T-helper 2 cell (primary cell): Measurements from ENCODE around the gene PPTC7.
A peak's percentile ranks its signal among the peaks of the same experiment; 100 is the strongest.
"Not testable (repeated sequence)": the region's sequence is repeated elsewhere in the genome, so short reads cannot be mapped to it uniquely, and the experiment has no call there.

Source experiments
- DNase-seq, 5 experiments: peaks; one replicate each; pipeline versions ENCODE4 v3.0.0 to v3.0.0-alpha.2; 2012 to 2022
- total RNA-seq, 2 donors: gene quantifications; one replicate each; lab custom pipeline; 2026; lab: John Stamatoyannopoulos, UW

Gene PPTC7, protein sequence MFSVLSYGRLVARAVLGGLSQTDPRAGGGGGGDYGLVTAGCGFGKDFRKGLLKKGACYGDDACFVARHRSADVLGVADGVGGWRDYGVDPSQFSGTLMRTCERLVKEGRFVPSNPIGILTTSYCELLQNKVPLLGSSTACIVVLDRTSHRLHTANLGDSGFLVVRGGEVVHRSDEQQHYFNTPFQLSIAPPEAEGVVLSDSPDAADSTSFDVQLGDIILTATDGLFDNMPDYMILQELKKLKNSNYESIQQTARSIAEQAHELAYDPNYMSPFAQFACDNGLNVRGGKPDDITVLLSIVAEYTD
- total RNA-seq = 52.7 to 72.6 reads per million in 2 donors

DNA sequence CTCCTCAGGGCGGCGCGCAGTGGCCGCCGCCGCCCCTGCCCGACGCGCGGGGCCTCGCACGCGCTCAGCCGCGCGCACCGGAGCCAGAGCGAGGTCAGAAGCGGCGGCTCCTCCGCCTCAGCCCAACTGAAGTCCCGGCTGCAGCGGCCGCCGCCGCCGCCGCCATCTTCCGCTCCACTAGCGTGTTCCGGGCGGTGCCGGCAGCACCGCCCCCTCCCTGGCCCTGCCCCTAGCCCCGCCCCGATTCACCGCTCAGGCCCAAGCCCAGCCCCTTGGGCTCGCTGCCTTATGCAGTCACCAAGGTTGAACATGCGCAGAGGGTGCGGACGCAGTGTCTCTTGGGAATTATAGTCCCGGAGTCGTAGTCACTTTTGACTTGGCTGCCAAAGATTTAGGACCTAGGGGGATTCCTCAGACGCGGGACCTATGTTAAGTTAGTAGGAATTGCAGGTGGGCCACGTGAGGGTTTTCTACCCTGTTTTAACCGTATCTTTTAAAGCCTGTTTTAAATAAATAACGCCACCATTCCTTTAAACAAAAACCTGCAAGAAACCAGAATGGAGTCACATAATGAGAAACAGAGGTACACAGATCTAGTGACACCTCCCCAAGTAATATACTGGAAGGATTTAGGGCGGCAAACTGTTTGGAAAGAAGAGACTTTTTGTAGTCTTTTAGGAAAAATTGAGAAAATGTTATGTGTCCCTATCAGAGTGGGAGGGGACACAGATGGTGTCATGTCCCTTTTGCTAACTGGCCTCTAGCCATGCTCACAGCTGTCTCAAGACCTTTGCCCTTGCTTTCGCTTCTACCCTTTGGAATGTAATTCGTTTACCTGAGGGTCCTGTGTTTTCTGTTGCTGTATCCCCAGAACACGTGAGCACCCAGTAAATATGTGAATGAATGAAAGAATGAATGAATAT lies at the start of gene PPTC7:
PPTC7 (minus strand) TSS at position 182 of the 923 bp plus-strand sequence. CDS start 287 bp downstream, outside the sequence.
- DNase-seq = peak; percentile 89 to 96 (median 96)

DNA sequence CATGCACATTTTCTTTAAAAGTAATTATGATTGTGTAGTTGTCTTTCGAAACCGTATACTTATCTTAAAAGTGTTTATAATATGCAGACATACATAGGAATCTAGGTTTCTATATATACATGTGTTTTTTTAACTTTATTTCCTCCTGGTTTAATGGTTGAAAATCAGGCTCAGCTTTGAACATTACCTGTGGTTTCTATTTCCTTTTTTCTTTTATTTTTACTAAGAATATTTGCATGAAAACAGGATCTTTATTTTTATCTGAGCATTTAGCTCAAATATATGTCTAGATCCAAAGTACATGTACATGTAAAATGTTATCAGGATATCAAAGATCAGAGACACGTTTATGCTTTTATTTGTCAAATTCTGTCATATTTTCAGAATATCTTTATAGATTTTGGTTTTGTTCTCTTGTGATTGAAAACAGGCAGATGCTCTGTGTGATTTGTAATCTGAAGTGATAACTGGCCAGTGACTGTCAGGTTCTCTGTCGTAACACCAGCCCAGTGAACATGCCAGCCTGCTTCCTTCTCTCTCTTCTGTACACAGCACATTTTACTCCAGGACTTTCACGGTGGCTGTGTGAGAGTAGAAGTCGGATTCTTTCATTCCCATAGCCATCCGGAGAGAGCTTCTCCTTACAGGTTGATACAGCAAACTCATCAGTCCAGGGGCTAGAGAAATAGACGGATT lies 44.5 kb upstream of the PPTC7 start:
- DNase-seq = no peak

DNA sequence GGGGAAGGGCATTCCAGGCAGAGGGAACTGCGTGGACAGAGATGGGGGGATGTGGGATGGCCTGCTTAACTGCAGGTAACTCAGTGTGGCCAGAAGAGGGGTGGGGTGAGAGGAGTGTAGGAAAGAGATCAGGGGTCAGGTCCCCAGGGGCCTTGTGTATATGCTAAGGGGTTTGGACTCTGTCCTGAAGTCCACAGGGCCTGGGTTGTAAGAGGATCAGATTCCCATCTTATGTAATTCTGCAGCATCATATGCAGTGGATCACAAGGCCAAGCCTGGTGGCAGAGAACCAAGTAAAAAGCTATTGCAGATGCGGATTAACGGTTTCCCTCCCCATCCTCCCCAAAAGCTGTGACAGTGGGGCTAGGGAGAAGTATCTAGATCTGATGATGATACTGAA lies 39.5 kb upstream of the PPTC7 start:
- no peak for DNase-seq

DNA sequence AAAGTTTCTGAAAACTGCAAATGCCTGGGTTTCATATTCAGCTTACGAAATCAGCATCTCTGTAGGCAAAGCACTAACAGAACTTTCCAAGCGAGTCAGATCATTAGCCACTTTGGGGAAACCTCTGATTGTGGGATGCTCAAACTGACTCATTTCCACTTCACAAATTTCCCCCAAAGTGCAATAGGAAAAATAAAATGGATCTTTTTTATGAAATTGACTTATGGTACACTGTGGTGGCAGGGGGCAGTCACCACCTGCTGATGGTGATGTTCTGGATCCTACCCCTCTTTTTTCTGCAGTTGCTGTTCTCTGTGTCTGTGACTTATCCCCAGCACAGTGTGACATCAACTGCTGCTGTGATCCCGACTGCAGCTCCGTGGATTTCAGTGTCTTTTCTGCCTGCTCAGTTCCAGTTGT lies 36.4 kb upstream of the PPTC7 start:
- peak in 2 of 5 experiments; percentile 10 to 67 for DNase-seq

DNA sequence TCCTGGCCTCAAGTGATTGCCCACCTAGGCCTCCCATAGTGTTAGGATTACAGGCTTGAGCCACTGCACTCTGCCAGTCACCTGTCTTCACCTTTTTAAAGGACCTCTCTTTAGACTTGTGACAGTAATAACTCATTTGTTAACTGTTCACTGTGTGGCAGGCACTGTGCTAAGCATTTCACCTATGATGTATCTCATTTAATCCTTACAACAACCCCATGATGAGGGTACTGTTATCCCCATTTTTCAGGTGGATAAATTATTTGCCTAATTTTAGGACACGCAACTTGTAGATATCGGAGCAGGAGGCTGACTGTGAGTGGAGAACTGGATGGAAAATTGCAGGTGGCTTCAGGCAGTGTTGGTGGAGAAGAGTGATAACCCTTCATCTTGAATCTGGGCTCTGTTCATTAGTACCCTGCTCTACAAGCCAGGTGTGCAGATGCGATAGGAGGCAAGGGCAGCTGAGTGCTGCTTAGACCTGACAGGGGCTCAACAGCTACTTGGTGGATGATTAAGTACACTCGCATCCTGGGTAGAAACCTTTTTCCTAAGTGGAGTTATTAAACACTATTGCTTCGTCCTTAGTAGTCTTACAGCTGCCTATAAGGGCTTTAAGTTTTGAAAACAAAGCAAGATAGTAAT lies 33.5 kb upstream of the PPTC7 start:
- DNase-seq = no peak

DNA sequence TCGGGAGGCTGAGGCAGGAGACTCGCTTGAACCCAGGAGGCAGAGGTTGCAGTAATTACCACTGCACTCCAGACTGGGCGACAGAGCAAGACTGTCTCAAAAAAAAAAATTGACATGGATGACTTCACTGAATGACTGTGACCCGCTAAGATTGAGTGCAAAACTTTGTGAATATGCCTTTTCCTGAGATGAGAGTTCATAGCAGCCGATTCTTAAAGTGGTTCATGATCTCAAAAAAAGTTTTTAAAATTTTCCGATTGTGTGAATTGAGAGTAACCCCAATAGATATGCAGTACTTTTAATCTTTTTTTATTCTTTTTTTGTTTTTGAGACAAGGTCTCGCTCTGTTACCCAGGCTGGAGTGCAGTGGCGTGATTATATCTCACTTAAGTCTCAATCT lies 32.1 kb upstream of the PPTC7 start:
- peak in 1 of 5 experiments; percentile 22 for DNase-seq

DNA sequence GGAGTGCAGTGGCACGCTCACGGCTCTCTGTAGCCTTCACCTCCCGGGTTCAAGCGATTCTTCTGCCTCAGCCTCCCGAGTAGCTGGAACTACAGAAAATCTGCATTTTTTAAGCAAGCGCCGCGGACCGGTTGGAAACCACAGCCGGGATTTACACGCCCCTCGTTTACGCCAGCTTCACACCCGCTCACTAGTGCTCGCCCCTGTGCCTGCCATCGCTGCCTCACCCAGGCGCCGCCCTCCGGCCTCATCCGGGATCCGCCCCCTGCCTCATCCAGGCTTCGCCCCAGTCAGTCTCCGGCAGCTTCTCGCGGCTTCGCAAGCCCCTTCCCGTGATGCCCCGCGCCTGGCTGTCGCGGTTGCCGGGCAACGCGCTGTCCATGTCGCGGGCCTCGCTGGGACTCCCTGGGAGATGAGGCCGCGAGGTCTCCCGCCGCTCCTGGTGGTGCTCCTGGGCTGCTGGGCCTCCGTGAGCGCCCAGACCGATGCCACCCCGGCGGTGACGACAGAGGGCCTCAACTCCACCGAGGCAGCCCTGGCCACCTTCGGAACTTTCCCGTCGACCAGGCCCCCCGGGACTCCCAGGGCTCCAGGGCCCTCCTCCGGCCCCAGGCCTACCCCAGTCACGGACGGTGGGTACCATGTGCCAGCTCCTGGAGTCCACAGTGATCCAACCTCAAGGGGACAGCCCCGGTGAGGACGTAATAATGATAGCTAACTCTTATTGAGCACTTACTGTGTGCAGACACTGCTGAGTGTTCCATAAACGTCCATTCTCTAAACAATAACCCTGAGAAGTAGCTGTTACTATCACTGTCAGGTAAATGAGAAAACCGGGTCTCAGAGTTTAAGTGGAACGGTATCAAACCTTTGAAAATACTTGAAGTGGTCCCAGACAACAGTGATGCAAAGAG lies 30.9 kb upstream of the PPTC7 start, which contains the start of gene TCTN1:
TCTN1 (plus strand) TSS at position 359 of the 914 bp plus-strand sequence; CDS start at position 413, 54 bp downstream.
- peak; percentile 88 to 97 (median 94) for DNase-seq

DNA sequence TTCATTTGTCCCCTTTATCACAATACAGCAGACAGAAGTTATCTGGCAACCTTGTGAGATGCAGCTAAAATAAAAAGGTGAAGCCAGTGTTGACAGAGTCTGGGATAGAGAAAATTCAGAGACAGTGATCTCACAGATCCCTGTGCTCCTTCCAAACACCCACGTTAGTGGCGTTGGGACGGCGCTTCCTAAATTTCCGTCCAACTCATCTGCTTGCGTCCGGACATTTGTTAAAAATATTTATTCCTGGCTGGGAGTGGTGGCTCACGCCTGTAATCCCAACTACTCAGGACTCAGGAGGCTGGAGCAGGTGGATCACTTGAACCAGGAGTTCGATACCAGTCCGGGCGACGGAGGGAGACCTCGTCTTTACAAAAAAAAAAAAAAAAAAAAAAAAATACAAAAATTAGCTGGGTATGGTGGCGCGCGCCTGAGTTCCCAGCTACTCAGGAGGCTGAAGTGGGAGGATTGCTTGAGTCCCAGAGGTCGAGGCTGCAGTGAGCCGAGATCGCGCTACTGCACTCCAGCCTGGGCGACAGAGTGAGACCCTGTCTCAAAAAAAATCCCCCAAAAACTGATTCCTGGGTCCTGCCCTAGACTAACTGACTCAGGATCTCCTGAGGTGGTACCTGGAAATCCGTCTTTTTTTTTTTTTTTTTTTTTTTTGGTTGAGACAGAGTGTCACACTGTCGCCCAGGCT lies 30.1 kb upstream of the PPTC7 start:
- no peak for DNase-seq

DNA sequence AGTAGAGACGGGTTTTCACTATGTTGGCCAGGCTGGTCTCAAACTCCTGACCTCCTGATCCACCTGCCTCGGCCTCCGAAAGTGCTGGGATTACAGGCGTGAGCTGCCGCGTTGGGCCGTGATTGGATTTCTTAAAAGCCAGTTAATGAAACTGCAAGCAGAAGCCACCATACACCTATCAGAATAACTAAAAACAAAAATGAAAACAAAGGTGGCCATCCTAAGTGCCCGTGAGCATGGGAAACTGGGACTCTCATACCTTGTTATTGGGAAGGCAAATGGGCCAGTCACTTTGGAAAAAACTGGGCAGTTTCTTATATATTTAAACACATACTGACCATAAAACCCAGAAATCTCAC lies 23.1 kb upstream of the PPTC7 start:
- no peak for DNase-seq

DNA sequence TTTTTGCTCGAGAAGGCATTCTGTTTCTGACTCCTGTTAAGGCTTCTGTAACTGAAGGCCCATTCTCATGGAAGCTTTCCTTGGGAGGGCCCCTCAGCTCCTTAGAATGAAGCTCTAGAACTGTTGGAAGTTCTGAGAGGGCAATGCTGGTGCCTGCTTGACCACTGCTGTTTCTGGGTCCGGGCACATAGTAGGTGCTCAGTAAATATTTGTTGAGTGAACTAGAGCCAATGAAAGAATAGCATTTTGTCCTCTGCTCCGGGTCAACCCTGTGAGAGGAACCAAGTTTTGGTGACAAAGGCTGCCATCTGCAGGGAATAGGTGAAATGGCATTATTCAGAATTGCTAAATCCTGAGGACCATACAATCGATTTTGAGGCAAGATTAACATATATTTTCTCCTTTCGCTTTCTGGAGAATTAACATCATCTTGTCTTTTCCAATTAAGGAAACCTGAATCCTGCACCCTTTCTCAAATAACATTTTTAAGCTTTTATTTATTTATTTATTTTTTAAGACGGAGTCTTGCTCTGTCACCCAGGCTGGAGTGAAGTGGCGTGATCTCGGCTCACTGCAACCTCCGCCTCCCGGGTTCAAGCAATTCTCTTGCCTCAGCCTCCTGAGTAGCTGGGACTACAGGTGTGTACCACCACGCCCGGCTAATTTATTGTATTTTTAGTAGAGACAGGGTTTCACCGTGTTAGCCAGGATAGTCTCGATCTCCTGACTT lies 19.1 kb upstream of the PPTC7 start:
- DNase-seq = peak in 2 of 5 experiments; percentile 22 to 74

DNA sequence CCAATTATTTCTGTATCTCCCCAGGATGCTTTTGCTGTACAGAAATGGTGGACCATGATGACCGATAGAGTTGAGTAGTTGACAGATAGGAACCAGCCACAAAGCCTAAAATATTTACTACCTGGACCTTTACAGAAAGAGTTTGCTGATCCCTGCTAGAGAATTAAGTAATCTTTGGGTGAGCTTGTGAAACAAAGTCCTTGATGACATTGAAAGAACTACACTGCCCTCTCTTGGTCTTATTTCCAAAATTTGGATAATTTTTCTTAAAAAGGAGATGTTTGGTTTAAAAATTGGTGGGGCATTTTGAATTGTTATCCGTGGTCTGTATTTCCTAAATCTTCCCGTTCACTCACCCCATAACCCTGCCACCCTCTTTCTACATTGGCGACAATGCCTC lies 17.1 kb upstream of the PPTC7 start:
- DNase-seq = peak in 1 of 5 experiments; percentile 62

DNA sequence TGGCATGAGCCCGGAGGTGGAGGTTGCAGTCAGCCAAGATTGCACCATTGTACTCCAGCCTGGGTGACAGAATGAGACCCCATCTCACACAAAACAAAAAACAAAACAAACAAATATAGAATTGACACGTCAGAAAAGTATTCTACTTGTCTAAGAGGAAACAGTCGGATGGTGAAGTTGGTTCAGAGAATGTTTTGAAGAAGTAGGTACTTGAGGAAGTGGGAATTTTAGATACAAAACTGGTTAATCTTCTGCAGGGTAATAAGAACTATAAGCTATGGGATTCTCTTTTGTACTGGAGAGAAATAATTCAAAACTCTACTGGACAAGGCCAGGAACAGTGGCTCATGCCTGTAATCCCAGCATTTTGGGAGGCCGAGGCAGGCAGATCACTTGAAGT lies 16.2 kb upstream of the PPTC7 start:
- DNase-seq = no peak

DNA sequence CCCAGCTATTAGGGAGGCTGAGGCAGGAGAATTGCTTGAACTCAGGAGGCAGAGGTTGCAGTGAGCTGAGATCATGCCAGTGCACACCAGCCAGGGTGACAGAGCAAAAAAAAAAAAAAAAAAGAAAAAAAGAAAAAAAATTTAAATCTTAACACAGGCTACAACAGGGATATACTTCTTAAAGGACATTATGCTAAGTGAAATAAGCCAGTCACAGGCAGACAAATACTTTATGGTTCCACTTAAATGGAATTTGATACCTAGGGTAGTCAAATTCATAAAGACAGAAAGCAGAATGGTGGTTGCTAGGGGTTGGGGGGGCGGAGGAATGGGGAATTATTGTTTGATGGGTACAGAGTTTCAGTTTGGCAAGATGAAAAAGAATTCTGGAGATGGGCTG lies 14.8 kb upstream of the PPTC7 start:
- DNase-seq = no peak

DNA sequence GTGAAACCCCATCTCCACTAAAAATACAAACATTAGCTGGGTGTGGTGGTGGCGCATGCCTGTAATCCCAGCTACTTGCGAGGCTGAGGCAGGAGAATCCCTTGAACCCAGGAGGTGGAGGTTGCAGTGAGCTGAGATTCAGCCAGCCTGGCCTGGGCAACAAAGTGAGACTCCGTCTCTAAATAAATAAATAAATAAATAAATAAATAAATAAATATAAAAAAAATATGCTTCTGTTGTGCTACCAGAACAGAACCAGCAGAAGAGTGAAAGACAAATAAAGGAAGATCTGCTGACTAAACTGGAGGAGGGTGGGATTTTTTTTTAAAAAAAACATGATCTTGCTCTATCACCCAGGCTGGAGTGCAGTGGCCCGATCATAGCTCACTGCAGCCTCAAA lies 9.8 kb upstream of the PPTC7 start:
- not testable (repeated sequence) for DNase-seq

DNA sequence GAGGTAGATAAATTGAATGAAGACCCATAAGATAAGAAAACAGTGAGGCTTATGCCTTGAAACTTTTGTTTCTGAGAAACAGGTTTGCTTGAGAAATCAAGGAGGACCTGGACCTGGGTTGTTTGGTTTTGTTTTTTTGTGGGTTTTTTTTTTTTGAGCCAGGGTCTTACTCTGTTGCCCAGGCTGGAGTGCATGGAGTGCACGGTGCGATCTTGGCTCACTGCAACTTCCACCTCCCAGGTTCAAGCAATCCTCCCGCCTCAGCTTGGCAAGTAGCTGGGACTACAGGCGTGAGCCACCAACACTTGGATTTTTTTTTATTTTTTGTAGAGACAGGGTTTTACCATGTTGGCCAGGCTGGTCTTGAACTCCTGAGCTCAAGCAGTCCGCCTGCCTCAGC lies 9.0 kb upstream of the PPTC7 start:
- DNase-seq = no peak

DNA sequence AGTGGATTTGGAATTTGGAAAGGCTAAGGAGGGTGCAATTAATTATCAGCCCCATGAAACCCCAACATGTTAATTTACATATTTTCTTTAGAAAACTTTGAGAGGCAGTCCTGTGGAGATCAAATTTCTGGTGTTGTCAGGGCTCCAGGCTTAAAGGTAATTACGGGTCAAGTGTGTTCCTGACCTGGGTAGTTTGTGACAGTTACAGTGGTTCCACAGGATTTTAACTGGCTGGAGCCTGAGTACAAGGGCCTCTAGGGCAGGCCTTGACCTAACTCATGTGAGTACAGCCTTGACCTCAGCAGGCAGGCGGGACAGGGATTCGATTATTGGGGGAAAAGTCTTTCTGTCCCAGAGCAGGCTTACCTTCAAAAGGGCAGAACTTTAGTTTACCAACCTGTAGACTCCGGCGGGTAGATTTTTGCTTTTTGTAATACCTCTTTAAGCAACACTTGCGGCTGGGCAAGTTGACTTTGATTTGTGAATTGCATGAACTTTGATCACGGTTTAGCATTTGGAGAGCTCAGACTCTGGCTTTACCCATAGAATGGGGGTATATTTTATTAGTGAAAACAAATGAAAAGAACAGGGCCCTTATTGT lies 8.4 kb upstream of the PPTC7 start:
- no peak for DNase-seq

DNA sequence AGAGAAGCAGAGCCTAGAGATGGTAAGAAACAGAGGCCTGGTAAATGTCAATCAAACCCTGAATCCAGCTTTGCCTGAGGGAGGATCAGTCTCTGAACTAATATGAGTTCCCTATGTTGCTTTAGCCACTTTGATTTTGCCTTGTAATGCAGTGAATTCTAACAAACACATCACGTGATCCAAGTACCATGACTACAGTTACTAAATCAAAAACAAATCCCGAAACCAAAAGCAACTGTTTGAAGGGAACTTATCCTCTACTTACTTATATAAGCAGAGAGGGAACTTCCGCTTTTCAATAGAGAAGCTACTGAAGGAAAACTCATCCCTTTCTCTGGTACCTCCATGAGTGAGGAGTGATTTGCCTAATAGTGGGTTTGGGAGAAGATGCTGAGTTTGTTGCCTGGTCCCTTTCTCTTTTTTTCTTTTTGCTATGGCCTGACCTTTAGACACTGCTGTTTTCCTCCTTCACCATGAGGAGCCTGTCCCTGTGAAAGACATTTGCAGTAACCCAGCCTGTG lies 7.7 kb upstream of the PPTC7 start:
- DNase-seq = peak in 1 of 5 experiments; percentile 85

DNA sequence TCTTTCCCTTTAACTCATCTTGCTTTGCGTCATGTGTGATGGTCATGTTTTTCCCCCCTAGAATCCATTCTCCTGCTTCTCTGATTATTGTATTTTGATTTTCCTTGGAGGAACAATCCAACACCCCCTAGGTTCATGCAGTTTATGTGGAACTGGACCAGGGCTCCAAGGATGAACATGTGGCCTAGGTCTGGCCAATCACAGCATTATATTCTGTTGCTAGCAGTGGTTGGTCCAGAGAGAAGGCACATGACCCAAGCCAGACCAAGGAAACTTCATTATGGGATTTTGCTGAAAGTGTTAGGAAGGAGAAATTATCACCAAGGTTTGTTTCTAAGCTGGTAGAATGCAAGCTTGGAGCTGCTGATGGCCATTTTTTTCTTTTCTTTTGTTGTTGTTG lies 6.9 kb upstream of the PPTC7 start:
- no peak for DNase-seq

DNA sequence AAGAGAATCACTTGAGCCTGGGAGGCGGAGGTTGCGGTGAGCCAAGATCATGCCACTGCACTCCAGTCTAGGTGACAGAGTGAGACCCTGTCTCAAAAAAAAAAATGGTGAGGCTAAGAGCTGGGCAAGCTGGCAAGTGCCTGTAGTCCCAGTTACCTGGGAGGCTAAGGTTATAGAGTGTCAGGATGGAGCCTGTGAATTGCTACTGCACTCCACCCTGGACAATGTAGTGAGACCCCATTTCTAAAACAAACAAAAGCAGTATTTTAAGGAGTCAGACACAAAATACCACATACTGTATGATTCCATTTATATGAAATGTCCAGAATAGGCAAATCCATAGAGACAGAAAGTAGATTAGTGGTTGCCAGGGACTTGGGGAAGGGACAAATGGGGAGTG lies 4.0 kb upstream of the PPTC7 start:
- DNase-seq = not testable (repeated sequence)
